IPS-18a (cell line): ENCODE data around the gene EXOC3L4.
"Not testable (repeated sequence)": the region's sequence is repeated elsewhere in the genome, so short reads cannot be mapped to it uniquely, and the experiment has no call there.

Experiments
- H3K27ac ChIP-seq: one replicate; pipeline ENCODE4 v1.5.1; 2013; ENCODE audit warnings: low read length
- H3K27me3 ChIP-seq: one replicate; pipeline ENCODE4 v1.6.1; 2013; ENCODE audit warnings: mild to moderate bottlenecking, low read length; ENCODE audit not compliant: control insufficient read depth, insufficient read depth
- H3K36me3 ChIP-seq: one replicate; pipeline ENCODE4 v1.6.1; 2013; ENCODE audit warnings: low read depth, low read length; ENCODE audit not compliant: control insufficient read depth
- H3K4me1 ChIP-seq: one replicate; pipeline ENCODE4 v1.6.1; 2013; ENCODE audit warnings: low read depth, low read length; ENCODE audit not compliant: control insufficient read depth
- H3K4me3 ChIP-seq: one replicate; pipeline ENCODE4 v1.5.1; 2013; ENCODE audit warnings: low read length
- H3K9ac ChIP-seq: one replicate; pipeline ENCODE4 v1.6.1; 2013; ENCODE audit warnings: mild to moderate bottlenecking, low read length, moderate library complexity
- H3K9me3 ChIP-seq: one replicate; pipeline ENCODE4 v1.6.1; 2013; ENCODE audit warnings: low read depth, low read length; ENCODE audit not compliant: control insufficient read depth

The EXOC3L4 gene

GRCh38 chr14:103113303-103113702, 18.8 kb downstream of the EXOC3L4 start:
- Histone ChIP-seq H3K9me3 (no peaks in the 10 kb centered on the region), H3K36me3 (no peaks in the 10 kb centered on the region), H3K9ac (no peak overlapping the region), H3K27ac (no peak overlapping the region), H3K4me1 (peaks cover 27% of the 10 kb centered on the region), H3K27me3 (peaks cover 7% of the 10 kb centered on the region), H3K4me3 (no peak overlapping the region)

- Histone ChIP-seq H3K4me1 (peaks cover 23% of the 10 kb centered on the region), H3K9me3 (no peaks in the 10 kb centered on the region), H3K27ac (no peak overlapping the region), H3K9ac (no peak overlapping the region), H3K27me3 (peaks cover 7% of the 10 kb centered on the region), H3K4me3 (no peak overlapping the region), H3K36me3 (no peaks in the 10 kb centered on the region)
These were observed 19.2 kb downstream of the EXOC3L4 start for GRCh38 chr14:103113774-103114173.

- not testable (repeated sequence) for H3K27ac ChIP-seq, H3K36me3 ChIP-seq, H3K4me3 ChIP-seq, H3K9ac ChIP-seq, H3K27me3 ChIP-seq, H3K9me3 ChIP-seq
- H3K4me1 ChIP-seq = peaks cover 16% of the 10 kb centered on the region
These were observed 20.7 kb downstream of the EXOC3L4 start for GRCh38 chr14:103115086-103115679.

DNA sequence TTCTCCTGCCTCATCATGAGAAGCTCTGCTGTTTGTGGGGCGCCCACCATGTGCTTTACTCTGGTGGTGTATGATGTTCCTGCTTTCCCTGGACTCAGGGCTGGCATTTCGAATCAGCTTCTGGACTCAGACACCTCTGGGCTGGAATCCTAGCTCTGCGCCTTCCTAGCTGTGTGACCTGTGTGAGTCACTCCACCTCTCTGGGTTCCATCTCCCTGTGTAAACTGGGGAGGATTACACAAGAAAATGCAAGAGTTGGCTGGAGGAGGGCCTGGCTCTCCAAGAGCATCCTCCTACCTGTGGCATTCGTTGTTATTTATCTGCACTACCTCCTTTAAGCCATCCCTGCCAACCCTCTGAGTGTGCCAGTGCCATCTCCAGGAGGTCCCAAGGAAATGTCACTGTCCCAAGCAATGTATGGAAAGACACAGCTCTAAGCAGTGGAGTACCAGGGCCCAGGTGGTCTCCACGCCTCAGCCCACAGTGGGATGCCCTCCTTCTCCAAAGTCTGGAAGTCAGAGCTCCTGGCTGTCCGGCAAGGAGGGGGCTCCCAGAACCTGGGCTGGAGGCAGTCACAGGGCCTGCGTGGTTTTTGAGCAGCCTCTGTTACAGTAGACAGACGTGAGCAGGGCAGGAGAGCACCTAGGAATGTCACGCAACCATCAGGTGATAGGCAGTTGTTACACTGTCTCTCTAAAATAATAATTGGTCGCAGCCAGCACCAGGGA, 21.5 kb downstream of the EXOC3L4 start:
- H3K36me3 ChIP-seq = no peaks in the 10 kb centered on the region
- no peak overlapping the region for H3K9ac ChIP-seq
- H3K9me3 ChIP-seq = no peaks in the 10 kb centered on the region
- H3K4me1 ChIP-seq = peaks cover 8% of the 10 kb centered on the region
- no peak overlapping the region for H3K4me3 ChIP-seq
- no peak overlapping the region for H3K27ac ChIP-seq
- no peaks in the 10 kb centered on the region for H3K27me3 ChIP-seq

GRCh38 chr14:103116636-103117035, 22.1 kb downstream of the EXOC3L4 start:
- Histone ChIP-seq H3K27ac (no peak overlapping the region), H3K27me3 (no peaks in the 10 kb centered on the region), H3K36me3 (no peaks in the 10 kb centered on the region), H3K4me1 (peaks cover 9% of the 10 kb centered on the region), H3K9ac (no peak overlapping the region), H3K4me3 (no peak overlapping the region), H3K9me3 (no peaks in the 10 kb centered on the region)

DNA sequence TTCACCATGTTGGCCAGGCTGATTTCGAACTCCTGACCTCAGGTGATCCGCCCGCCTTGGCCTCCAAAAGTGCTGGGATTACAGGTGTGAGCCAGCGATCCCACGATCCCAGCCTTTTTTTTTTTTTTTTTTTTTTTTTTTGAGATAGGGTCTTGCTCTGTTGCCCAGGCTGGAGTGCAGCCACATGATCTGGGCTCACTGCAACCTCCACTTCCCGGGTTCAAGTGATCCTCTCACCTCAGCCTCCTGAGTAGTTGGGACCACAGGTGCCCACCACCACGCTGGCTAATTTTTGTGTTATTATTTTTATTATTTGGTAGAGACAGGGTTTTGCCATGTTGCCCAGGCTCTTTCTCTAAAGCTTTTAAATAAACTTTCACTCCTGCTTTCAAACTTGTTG, 23.0 kb downstream of the EXOC3L4 start:
- not testable (repeated sequence) for H3K9me3 ChIP-seq, H3K4me1 ChIP-seq

GRCh38 chr14:103118018-103118662, 23.6 kb downstream of the EXOC3L4 start:
- Histone ChIP-seq H3K27me3 (peaks cover 5% of the 10 kb centered on the region), H3K9ac (no peak overlapping the region), H3K9me3 (no peaks in the 10 kb centered on the region), H3K4me3 (no peak overlapping the region), H3K36me3 (no peaks in the 10 kb centered on the region), H3K4me1 (peaks cover 12% of the 10 kb centered on the region), H3K27ac (no peak overlapping the region)

More for the DNA sequence above, 23.0 kb downstream of the EXOC3L4 start:
- not testable (repeated sequence) for H3K9ac ChIP-seq, H3K27ac ChIP-seq, H3K36me3 ChIP-seq, H3K4me3 ChIP-seq, H3K27me3 ChIP-seq

- Histone ChIP-seq H3K4me3 (no peak overlapping the region), H3K4me1 (peaks cover 12% of the 10 kb centered on the region), H3K36me3 (no peaks in the 10 kb centered on the region), H3K9ac (no peak overlapping the region), H3K27me3 (peaks cover 9% of the 10 kb centered on the region), H3K9me3 (no peaks in the 10 kb centered on the region), H3K27ac (no peak overlapping the region)
These were observed 24.3 kb downstream of the EXOC3L4 start for GRCh38 chr14:103118663-103119404.

- H3K27ac ChIP-seq = not testable (repeated sequence)
These were observed 25.0 kb downstream of the EXOC3L4 start for GRCh38 chr14:103119527-103119926.

GRCh38 chr14:103121121-103121845, 26.8 kb downstream of the EXOC3L4 start:
- Histone ChIP-seq H3K9ac (no peak overlapping the region), H3K36me3 (no peaks in the 10 kb centered on the region), H3K27ac (no peak overlapping the region), H3K4me3 (no peak overlapping the region), H3K9me3 (no peaks in the 10 kb centered on the region), H3K27me3 (peaks cover 31% of the 10 kb centered on the region), H3K4me1 (peaks cover 12% of the 10 kb centered on the region)

More at GRCh38 chr14:103119527-103119926, 25.0 kb downstream of the EXOC3L4 start:
- not testable (repeated sequence) for H3K9me3 ChIP-seq, H3K36me3 ChIP-seq, H3K4me3 ChIP-seq, H3K9ac ChIP-seq
- H3K27me3 ChIP-seq = peaks cover 14% of the 10 kb centered on the region
- peaks cover 12% of the 10 kb centered on the region for H3K4me1 ChIP-seq
